Stomach (tissue), 4 donors: Measurements from ENCODE around the gene SLC25A24.
"Not testable (repeated sequence)": the region's sequence is repeated elsewhere in the genome, so short reads cannot be mapped to it uniquely, and the experiment has no call there.

ENCODE experiments used
- CTCF ChIP-seq, 7 experiments: fragments of 450-650 bp in 4 of 7; fragments of 200-600 bp in 3 of 7; sonication (generic) in 3 of 7; IDR thresholded peaks; one replicate each; pipeline ENCODE4 v1.5.1; 2016 to 2019; ENCODE audit warnings: antibody characterized with exemption in 7 of 7, control low read depth in 2 of 7, mild to moderate bottlenecking in 1 of 7
- EP300 ChIP-seq: sonication (generic); formaldehyde crosslinking; IDR thresholded peaks from one replicate; pipeline ENCODE4 v1.6.1; 2017; ENCODE audit warnings: antibody characterized with exemption
- POLR2A ChIP-seq, 4 donors: fragments of 450-650 bp; IDR thresholded peaks; one replicate each; pipeline ENCODE4 v1.6.1; 2016; ENCODE audit warnings: antibody characterized with exemption in 4 of 4, control low read depth in 2 of 4, mild to moderate bottlenecking in 1 of 4, moderate library complexity in 1 of 4
- POLR2AphosphoS5 ChIP-seq, 3 donors: sonication (generic); formaldehyde crosslinking; IDR thresholded peaks; one replicate each; pipeline ENCODE4 v1.6.1; 2016; ENCODE audit warnings: antibody characterized with exemption in 3 of 3

- not testable (repeated sequence) for TF ChIP-seq POLR2AphosphoS5 (IDR thresholded peaks at IDR 0.05); CTCF (IDR thresholded peaks at IDR 0.05); EP300; POLR2A (IDR thresholded peaks at IDR 0.05)
Measured at GRCh38 chr1:108243976-108244375, 43.8 kb upstream of the SLC25A24 start, which contains the start of gene NBPF4.
